DMS153 treated with DMSO at 0.1 percent for 48 hours (cell line): ENCODE results near the gene MAN2A2.
"Not testable (repeated sequence)": the region's sequence is repeated elsewhere in the genome, so short reads cannot be mapped to it uniquely, and the experiment has no call there.

Experiments
- DNase-seq: peaks from one replicate; lab custom pipeline; 2025; ENCODE audit not compliant: unreplicated experiment; lab: John Stamatoyannopoulos, UW

MAN2A2 gene

GRCh38 chr15:90883526-90883975 lies 19.6 kb upstream of the MAN2A2 start:
- DNase-seq, result no peak

- no peak for DNase-seq
Observed at GRCh38 chr15:90883976-90884718, 19.0 kb upstream of the MAN2A2 start, which contains the start of gene FES. TSS of gene FES (plus strand) at chr15:90884504. CDS start at chr15:90885046, 542 bp downstream.

GRCh38 chr15:90884719-90885431 lies 18.2 kb upstream of the MAN2A2 start:
- DNase-seq, result no peak

DNA sequence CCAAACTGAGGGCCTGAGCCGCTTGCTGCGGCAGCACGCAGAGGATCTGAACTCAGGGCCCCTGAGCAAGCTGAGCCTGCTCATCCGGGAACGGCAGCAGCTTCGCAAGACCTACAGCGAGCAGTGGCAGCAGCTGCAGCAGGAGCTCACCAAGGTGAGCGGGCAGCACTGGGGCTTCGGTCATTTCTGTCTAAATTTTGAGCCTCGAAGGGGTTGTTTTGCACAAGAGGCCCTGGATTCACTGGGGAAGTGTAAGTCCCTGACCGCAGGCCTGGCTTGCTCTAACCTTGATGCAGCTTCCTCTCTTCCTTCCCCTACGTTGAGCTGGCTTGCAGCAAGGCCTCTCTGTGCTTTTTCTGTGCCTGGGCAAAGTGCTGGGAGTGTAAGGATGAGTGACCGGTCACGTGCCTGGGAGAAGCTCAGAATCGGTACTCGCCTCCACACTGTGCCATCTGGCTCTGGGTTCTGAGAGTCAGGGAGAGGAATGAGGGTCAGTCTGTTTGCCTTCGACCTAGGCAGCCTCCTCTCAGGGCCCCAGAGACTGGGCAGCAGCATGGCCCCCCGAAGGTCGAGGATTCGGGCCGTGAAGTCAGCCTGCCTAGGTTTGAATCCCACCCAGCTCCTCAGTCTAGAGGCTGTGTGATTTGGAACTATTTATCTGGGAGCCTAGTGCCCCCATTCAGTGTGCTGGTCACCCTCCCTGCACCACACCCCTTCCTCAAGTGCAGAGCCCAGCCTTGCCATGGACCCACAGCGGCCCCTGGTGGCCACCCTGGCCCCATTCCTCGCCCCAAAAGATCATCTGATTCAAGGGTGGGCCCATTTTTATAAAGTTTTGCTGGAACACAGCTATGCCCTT lies 17.4 kb upstream of the MAN2A2 start:
- no peak for DNase-seq

DNA sequence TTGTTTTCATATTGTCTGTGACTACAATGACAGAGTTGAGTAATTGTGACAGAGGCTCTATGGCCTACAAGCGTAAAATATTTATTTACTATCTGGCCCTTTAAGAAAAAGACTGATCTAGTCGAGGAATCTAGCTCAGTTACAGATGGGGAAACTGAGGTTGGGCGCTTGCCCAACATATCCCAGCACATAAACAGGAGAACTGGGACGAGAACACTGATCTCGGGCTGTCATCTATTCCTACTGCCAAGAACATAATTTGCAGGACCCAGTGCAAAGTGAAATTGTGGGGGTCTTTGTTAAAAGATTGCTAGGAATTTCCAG lies 16.8 kb upstream of the MAN2A2 start:
- no peak for DNase-seq

- DNase-seq, result no peak
Observed at GRCh38 chr15:90887037-90887481, 16.0 kb upstream of the MAN2A2 start.

DNA sequence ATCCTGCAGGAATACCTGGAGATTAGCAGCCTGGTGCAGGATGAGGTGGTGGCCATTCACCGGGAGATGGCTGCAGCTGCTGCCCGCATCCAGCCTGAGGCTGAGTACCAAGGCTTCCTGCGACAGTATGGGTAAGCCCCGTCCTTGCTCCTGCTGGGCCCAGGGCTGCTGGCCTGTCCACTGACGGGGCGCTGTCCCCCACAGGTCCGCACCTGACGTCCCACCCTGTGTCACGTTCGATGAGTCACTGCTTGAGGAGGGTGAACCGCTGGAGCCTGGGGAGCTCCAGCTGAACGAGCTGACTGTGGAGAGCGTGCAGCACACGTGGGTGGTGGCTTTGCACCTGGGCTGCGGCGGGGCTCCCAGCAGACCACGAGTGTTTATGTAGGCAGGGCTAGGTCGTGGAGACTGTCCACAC lies 13.8 kb upstream of the MAN2A2 start:
- DNase-seq, result no peak

GRCh38 chr15:90889736-90890456 lies 13.2 kb upstream of the MAN2A2 start:
- no peak for DNase-seq

- no peak for DNase-seq
Observed at GRCh38 chr15:90890839-90891238, 12.3 kb upstream of the MAN2A2 start.

- DNase-seq, result no peak
Observed at GRCh38 chr15:90891346-90891949, 11.7 kb upstream of the MAN2A2 start.

DNA sequence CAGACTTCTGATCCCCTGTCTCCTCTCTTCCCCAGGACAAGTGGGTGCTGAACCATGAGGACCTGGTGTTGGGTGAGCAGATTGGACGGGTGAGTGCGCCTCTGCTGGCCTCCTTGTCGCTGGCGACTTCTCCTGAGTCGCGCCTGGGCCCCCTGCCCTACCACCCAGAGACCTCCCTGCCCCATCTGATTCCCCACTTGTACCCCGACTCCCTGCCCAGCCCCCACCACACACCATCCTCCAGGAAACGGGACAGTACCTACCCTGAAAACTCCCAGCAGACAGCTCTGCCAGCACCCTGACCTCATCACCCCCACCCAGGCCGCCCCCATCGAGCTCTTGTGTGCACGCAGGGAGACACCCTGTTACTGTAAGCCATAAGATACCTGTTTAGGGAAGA lies 11.1 kb upstream of the MAN2A2 start:
- DNase-seq, result no peak

DNA sequence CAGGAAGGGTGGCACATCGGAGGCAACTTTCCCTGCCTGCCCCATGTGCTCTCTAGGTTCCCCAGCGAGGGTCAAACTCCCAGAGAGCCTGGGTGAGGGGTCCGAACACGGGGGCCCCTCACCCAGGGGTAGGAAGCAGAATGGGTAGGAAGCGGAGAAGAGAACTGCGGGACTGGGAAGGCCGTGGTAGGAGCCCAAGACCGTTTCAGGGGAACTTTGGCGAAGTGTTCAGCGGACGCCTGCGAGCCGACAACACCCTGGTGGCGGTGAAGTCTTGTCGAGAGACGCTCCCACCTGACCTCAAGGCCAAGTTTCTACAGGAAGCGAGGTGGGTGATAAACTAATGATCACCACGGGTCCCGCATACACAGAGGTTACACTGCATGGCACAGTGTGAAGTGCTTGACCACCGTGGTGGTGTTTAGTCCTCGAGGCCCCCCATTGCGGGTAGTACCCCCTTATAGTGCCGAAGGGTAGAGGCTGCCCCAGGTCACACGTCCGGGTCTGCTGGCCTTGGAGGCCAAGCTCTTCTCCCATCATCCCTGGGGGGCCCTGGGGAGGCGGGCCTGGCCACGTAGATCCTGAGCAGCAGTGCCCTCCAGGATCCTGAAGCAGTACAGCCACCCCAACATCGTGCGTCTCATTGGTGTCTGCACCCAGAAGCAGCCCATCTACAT lies 10.5 kb upstream of the MAN2A2 start:
- no peak for DNase-seq

- no peak for DNase-seq
Observed at GRCh38 chr15:90893175-90894090, 9.7 kb upstream of the MAN2A2 start.

DNA sequence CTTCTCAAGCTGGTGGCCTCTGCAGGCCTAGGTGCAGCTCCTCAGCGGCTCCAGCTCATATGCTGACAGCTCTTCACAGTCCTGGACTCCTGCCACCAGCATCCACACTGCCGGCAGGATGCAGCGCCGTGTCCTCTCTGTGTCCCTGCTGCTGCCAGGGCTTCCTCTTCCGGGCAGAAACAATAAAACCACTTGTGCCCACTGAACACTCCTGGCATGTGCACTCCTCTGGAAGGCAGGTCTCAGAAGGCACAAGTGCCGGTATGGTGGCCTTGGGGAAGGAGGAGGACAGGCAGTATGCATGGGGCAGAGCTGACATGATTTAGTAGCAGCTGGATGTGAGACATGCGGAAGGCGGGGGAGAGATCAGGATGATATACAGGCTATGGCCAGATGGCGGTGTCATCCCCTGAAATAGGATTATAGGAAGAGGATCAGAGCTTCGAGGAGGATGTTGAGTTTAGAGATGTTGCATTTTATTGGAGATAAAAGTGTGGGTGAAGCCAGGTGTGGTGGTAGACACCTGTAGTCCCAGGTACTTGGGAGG lies 7.5 kb upstream of the MAN2A2 start:
- DNase-seq, result no peak

DNA sequence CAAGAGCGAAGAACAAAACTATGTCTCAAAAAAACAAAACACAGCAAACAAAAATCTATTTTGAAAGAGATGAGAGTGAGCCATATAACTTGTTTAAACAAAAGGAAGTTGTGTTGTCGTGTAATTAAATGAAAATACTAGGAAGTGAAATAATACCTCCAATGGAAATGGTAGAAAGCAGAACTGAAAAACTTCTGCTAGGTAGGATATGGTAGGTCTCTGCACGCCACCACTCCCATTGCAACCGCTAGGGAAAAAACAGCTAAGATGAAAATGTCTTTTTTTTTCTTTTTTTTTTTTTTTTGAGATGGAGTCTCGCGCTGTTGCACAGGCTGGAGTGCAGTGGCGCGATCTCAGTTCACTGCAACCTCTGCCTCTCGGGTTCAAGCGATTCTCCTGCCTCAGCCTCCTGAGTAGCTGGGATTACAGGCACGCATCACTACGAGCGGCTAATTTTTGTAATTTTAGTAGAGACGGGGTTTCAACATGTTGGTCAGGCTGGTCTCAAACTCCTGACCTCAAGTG lies 5.9 kb upstream of the MAN2A2 start:
- not testable (repeated sequence) for DNase-seq

DNA sequence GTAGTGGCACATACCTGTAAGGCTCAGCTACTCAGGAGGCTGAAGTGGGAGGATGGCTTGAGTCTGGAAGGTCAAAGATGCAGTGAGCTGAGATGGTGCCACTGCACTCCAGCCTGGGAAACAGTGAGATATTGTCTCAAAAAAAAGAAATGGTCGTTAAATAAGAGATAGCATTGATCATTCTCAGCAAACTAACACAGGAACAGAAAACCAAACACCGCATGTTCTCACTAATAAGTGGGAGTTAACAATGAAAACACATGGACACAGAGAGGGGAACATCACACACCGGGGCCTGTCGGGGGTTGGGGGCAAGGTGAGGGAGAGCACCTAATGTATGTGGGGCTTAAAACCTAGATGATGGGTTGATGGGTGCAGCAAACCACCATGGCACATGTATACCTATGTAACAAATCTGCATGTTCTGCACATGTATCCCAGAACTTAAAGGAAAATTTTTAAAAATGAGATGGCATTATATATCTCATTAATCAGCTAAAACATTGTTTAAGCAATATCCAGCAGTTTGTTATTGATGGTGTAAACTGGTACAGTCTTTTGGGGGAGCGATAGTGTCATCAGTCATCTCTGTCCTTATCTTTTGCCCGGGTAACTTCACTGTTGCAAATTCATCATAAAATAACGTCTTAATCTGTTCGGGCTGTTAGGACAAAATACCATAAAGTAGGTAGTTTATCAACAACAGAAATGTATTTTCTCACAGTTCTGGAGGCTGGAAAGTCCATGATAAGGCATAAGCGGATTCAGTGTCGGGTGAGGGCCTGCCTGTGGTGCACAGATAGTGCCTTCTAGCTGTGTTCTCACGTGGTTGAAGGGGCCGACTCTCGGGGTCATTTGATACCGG lies 1.7 kb upstream of the MAN2A2 start:
- DNase-seq, result no peak

GRCh38 chr15:90902040-90902839 lies 862 bp upstream of the MAN2A2 start:
- no peak for DNase-seq
